GM21825 (cell line): ENCODE data around the gene PROM1.

Experiments
- ATAC-seq: cut with Tn5 transposase; IDR thresholded peaks from one replicate; pipeline ENCODE4 v1.9.1; 2021; ENCODE audit warnings: mild to moderate bottlenecking, moderate library complexity; ENCODE audit not compliant: unreplicated experiment

Gene PROM1

GRCh38 chr4:16083241-16084191 is at the start of gene PROM1:
Gene PROM1, minus strand, starts transcription at chr4:16084023. Its CDS starts 8,117 bp downstream, at chr4:16075906.
- ATAC-seq: no peak

- ATAC-seq: no peak
These were observed 49.6 kb upstream of the PROM1 start for GRCh38 chr4:16133406-16133805.

GRCh38 chr4:16131293-16131692 is 47.5 kb upstream of the PROM1 start:
- ATAC-seq: no peak

- no peak for ATAC-seq
These were observed 45.5 kb upstream of the PROM1 start for GRCh38 chr4:16129336-16129735.

- no peak for ATAC-seq
These were observed 42.9 kb upstream of the PROM1 start for GRCh38 chr4:16126714-16127113.

GRCh38 chr4:16125571-16126445 is 42.0 kb upstream of the PROM1 start:
- ATAC-seq: no peak

GRCh38 chr4:16124232-16124631 is 40.4 kb upstream of the PROM1 start:
- ATAC-seq: no peak

- ATAC-seq: no peak
These were observed 39.7 kb upstream of the PROM1 start for GRCh38 chr4:16123356-16124084.

GRCh38 chr4:16122784-16123183 is 39.0 kb upstream of the PROM1 start:
- ATAC-seq: no peak

GRCh38 chr4:16122308-16122711 is 38.5 kb upstream of the PROM1 start:
- ATAC-seq: no peak

- ATAC-seq: no peak
These were observed 36.9 kb upstream of the PROM1 start for GRCh38 chr4:16120720-16121119.

- ATAC-seq: no peak
These were observed 36.2 kb upstream of the PROM1 start for GRCh38 chr4:16119981-16120380.

GRCh38 chr4:16118090-16118489 is 34.3 kb upstream of the PROM1 start:
- ATAC-seq: no peak

- no peak for ATAC-seq
These were observed 33.3 kb upstream of the PROM1 start for GRCh38 chr4:16117164-16117563.

- no peak for ATAC-seq
These were observed 32.7 kb upstream of the PROM1 start for GRCh38 chr4:16116493-16116990.

GRCh38 chr4:16116019-16116418 is 32.2 kb upstream of the PROM1 start:
- ATAC-seq: no peak

- no peak for ATAC-seq
These were observed 30.7 kb upstream of the PROM1 start for GRCh38 chr4:16114546-16114945.

- ATAC-seq: no peak
These were observed 29.9 kb upstream of the PROM1 start for GRCh38 chr4:16113741-16114140.

- ATAC-seq: no peak
These were observed 27.7 kb upstream of the PROM1 start for GRCh38 chr4:16111533-16111932.

- ATAC-seq: no peak
These were observed 27.0 kb upstream of the PROM1 start for GRCh38 chr4:16110661-16111290.
